Osteoblast (primary cell): ENCODE measurements around the gene RAPGEF1. TPM values are rescaled to one million over a fixed set of nuclear protein-coding genes. Genes with fewer than 3 reads are reported as not detected.
"Not testable (repeated sequence)": the region's sequence is repeated elsewhere in the genome, so short reads cannot be mapped to it uniquely, and the experiment has no call there.

Source experiments
- DNase-seq: peaks from one replicate; pipeline ENCODE4 v3.0.0; 2011; ENCODE audit warnings: low spot score, mixed read lengths; ENCODE audit not compliant: insufficient read length; ENCODE audit errors: missing footprints
- H2AFZ ChIP-seq: 2 replicates; pipeline ENCODE4 v1.6.0; 2011; ENCODE audit warnings: mild to moderate bottlenecking, low read length
- H3K27ac ChIP-seq: 2 replicates; pipeline ENCODE4 v1.5.1; 2011; ENCODE audit warnings: mild to moderate bottlenecking, low read depth, low read length, moderate library complexity
- H3K27me3 ChIP-seq: 2 replicates; pipeline ENCODE4 v1.6.0; 2012; ENCODE audit warnings: mild to moderate bottlenecking, control low read depth, inconsistent platforms, low read length, moderate library complexity; ENCODE audit not compliant: insufficient read depth
- H3K36me3 ChIP-seq: 2 replicates; pipeline ENCODE4 v1.5.1; 2011; ENCODE audit warnings: mild to moderate bottlenecking, low read length, control low read depth, moderate library complexity; ENCODE audit not compliant: insufficient read depth
- H3K4me1 ChIP-seq: 2 replicates; pipeline ENCODE4 v1.5.1; 2011; ENCODE audit warnings: mild to moderate bottlenecking, low read length, control low read depth, moderate library complexity; ENCODE audit not compliant: insufficient read depth
- H3K4me2 ChIP-seq: 2 replicates; pipeline ENCODE4 v1.6.0; 2011; ENCODE audit warnings: mild to moderate bottlenecking, low read length; ENCODE audit not compliant: insufficient read depth
- H3K4me3 ChIP-seq: fragments of 200-600 bp; sonication (generic); 3 replicates; pipeline ENCODE4 v1.5.1; 2012; ENCODE audit warnings: mild to moderate bottlenecking, low read length, inconsistent platforms; ENCODE audit not compliant: insufficient read depth
- H3K79me2 ChIP-seq: 2 replicates; pipeline ENCODE4 v1.6.0; 2012; ENCODE audit warnings: mild to moderate bottlenecking, low read length, control low read depth, inconsistent platforms; ENCODE audit not compliant: insufficient read depth
- H3K9me3 ChIP-seq: 2 replicates; pipeline ENCODE4 v1.5.1; 2011; ENCODE audit warnings: low read depth, low read length, control low read depth
- H4K20me1 ChIP-seq: 2 replicates; pipeline ENCODE4 v1.6.0; 2012; ENCODE audit warnings: mild to moderate bottlenecking, low read length, control low read depth; ENCODE audit not compliant: insufficient read depth
- CTCF ChIP-seq: IDR thresholded peaks from 2 replicates; pipeline ENCODE4 v1.5.1; 2011; ENCODE audit warnings: mild to moderate bottlenecking, low read depth, low read length, moderate library complexity; ENCODE audit errors: extremely low read depth
- total RNA-seq: library from RNA; depleted of rRNA; stranded (reverse); fragments of >200 nt; gene quantifications from 2 replicates; pipeline ENCODE4 v1.2.3, GENCODE V29; 2012

Gene RAPGEF1
- total RNA-seq, 1 donor = 34.7 TPM

- not testable (repeated sequence) for H3K27ac ChIP-seq, H3K79me2 ChIP-seq, H2AFZ ChIP-seq, H3K36me3 ChIP-seq, H3K9me3 ChIP-seq, H3K4me2 ChIP-seq, H3K4me3 ChIP-seq, DNase-seq, H3K4me1 ChIP-seq, H4K20me1 ChIP-seq
- peaks cover 70% of the 10 kb centered on the region for H3K27me3 ChIP-seq
These were observed 190.7 kb downstream of the RAPGEF1 start for GRCh38 chr9:131549186-131549585.

- peak; percentile 90 for DNase-seq
These were observed 193.4 kb downstream of the RAPGEF1 start for GRCh38 chr9:131546336-131547084.

GRCh38 chr9:131545786-131546335 is 194.0 kb downstream of the RAPGEF1 start:
- Histone ChIP-seq H3K9me3 (peaks cover 9% of the 10 kb centered on the region), H3K27me3 (peaks cover 61% of the 10 kb centered on the region), H3K27ac (no peak overlapping the region), H4K20me1 (no peaks in the 10 kb centered on the region), H3K4me3 (no peak overlapping the region), H3K4me2 (no peak overlapping the region), H3K36me3 (no peaks in the 10 kb centered on the region), H3K4me1 (no peaks in the 10 kb centered on the region), H3K79me2 (no peaks in the 10 kb centered on the region), H2AFZ (no peak overlapping the region)
- no peak for TF ChIP-seq CTCF
- DNase-seq = peak; percentile 74

More at GRCh38 chr9:131546336-131547084, 193.4 kb downstream of the RAPGEF1 start:
- peaks cover 9% of the 10 kb centered on the region for H3K9me3 ChIP-seq
- peak overlapping the region; percentile 78 for H3K4me2 ChIP-seq
- no peak overlapping the region for H3K27ac ChIP-seq
- peak overlapping the region; percentile 65 for H2AFZ ChIP-seq
- peak overlapping the region; percentile 62 for H3K4me3 ChIP-seq
- no peaks in the 10 kb centered on the region for H3K4me1 ChIP-seq
- no peaks in the 10 kb centered on the region for H3K36me3 ChIP-seq
- no peak for TF ChIP-seq CTCF
- H3K27me3 ChIP-seq = peaks cover 61% of the 10 kb centered on the region
- H3K79me2 ChIP-seq = no peaks in the 10 kb centered on the region
- H4K20me1 ChIP-seq = no peaks in the 10 kb centered on the region

GRCh38 chr9:131545003-131545785 is 194.7 kb downstream of the RAPGEF1 start, which contains the start of gene PRRT1B:
Gene PRRT1B (plus strand): TSS chr9:131545523. CDS start chr9:131545616, 93 bp downstream.
- peaks cover 9% of the 10 kb centered on the region for H3K9me3 ChIP-seq
- DNase-seq = peak; percentile 76
- peaks cover 62% of the 10 kb centered on the region for H3K27me3 ChIP-seq
- no peaks in the 10 kb centered on the region for H3K79me2 ChIP-seq
- no peaks in the 10 kb centered on the region for H3K4me1 ChIP-seq
- H3K4me3 ChIP-seq = no peak within 1 kb of the TSS
- no peak within 1 kb of the TSS for H3K27ac ChIP-seq
- H3K36me3 ChIP-seq = no peaks in the 10 kb centered on the region
- H2AFZ ChIP-seq = no peak within 1 kb of the TSS
- no peaks in the 10 kb centered on the region for H4K20me1 ChIP-seq
- H3K4me2 ChIP-seq = peak within 1 kb of the TSS; percentile 43
- no peak for TF ChIP-seq CTCF
